Measurements from ENCODE around the gene GFRA1. TPM values are rescaled to one million over a fixed set of nuclear protein-coding genes. Genes with fewer than 3 reads are reported as not detected.

GFRA1 gene
- total and polyA plus RNA-seq, 2 experiments from 2014 or later: 0.48 to 2.9 TPM

GRCh38 chr10:116262678-116263077, 10.3 kb downstream of the GFRA1 start:
- WGBS (ENCODE audit: low lambda C conversion rate, missing lambda C conversion rate): 82% methylated on average over 3 of the region's 3 CpGs
- no peaks in the 10 kb centered on the region for H3K36me3 ChIP-seq (replicated peaks; ENCODE audit: insufficient read depth, low read depth)
- no peak overlapping the region for H3K4me3 ChIP-seq
- H4K20me1 ChIP-seq (ENCODE audit: insufficient read depth, poor library complexity, severe bottlenecking): no peaks in the 10 kb centered on the region
- H3K27me3 ChIP-seq: peaks cover 44% of the 10 kb centered on the region
- H3K4me1 ChIP-seq (ENCODE audit: insufficient read depth): no peaks in the 10 kb centered on the region
- H3K27ac ChIP-seq: no peak overlapping the region
- no peaks in the 10 kb centered on the region for H3K79me2 ChIP-seq
- H3K9me3 ChIP-seq (ENCODE audit: low read depth): no peaks in the 10 kb centered on the region
- H2AFZ ChIP-seq: no peak overlapping the region
- no peak for TF ChIP-seq CTCF (IDR thresholded peaks at IDR 0.05; ENCODE audit: poor library complexity)
- DNase-seq (ENCODE audit: low spot score): no peak
- H3K4me2 ChIP-seq: no peak overlapping the region
- H3K9me2 ChIP-seq (replicated peaks; ENCODE audit: insufficient read depth): no peaks in the 10 kb centered on the region

GRCh38 chr10:116260599-116260998, 12.4 kb downstream of the GFRA1 start:
- Histone ChIP-seq H3K4me2 (no peak overlapping the region), H3K27ac (no peak overlapping the region), H2AFZ (no peak overlapping the region), H4K20me1 (ENCODE audit: insufficient read depth, poor library complexity, severe bottlenecking) (no peaks in the 10 kb centered on the region), H3K4me3 (no peak overlapping the region), H3K36me3 (replicated peaks; ENCODE audit: insufficient read depth, low read depth) (no peaks in the 10 kb centered on the region), H3K9me3 (ENCODE audit: low read depth) (no peaks in the 10 kb centered on the region), H3K9me2 (replicated peaks; ENCODE audit: insufficient read depth) (no peaks in the 10 kb centered on the region), H3K79me2 (no peaks in the 10 kb centered on the region), H3K4me1 (ENCODE audit: insufficient read depth) (no peaks in the 10 kb centered on the region), H3K27me3 (peaks cover 37% of the 10 kb centered on the region)
- TF ChIP-seq CTCF (IDR thresholded peaks at IDR 0.05; ENCODE audit: poor library complexity) (no peak), EZH2phosphoT487 (IDR thresholded peaks at IDR 0.05; ENCODE audit: low read depth, severe bottlenecking, unreplicated experiment) (no peak), EZH2 (IDR thresholded peaks at IDR 0.05; ENCODE audit: borderline replicate concordance) (no peak)
- 68% methylated on average over 2 of the region's 2 CpGs for WGBS (ENCODE audit: low lambda C conversion rate, missing lambda C conversion rate)
- DNase-seq (ENCODE audit: low spot score): no peak

GRCh38 chr10:116259638-116260037, 13.4 kb downstream of the GFRA1 start:
- H3K9me2 ChIP-seq (replicated peaks; ENCODE audit: insufficient read depth): no peaks in the 10 kb centered on the region
- H3K4me3 ChIP-seq: no peak overlapping the region
- no peaks in the 10 kb centered on the region for H3K9me3 ChIP-seq (ENCODE audit: low read depth)
- DNase-seq (ENCODE audit: low spot score): no peak
- H3K4me2 ChIP-seq: no peak overlapping the region
- no peak overlapping the region for H3K27ac ChIP-seq
- TF ChIP-seq EZH2 (IDR thresholded peaks at IDR 0.05; ENCODE audit: borderline replicate concordance): no peak
- no peaks in the 10 kb centered on the region for H3K36me3 ChIP-seq (replicated peaks; ENCODE audit: insufficient read depth, low read depth)
- no peaks in the 10 kb centered on the region for H3K4me1 ChIP-seq (ENCODE audit: insufficient read depth)
- WGBS (ENCODE audit: low lambda C conversion rate, missing lambda C conversion rate): 90% methylated on average over 3 of the region's 3 CpGs
- H2AFZ ChIP-seq: no peak overlapping the region
- no peaks in the 10 kb centered on the region for H3K79me2 ChIP-seq
- H3K27me3 ChIP-seq: peaks cover 36% of the 10 kb centered on the region
- H4K20me1 ChIP-seq (ENCODE audit: insufficient read depth, poor library complexity, severe bottlenecking): no peaks in the 10 kb centered on the region

- TF ChIP-seq CTCF (IDR thresholded peaks at IDR 0.05; ENCODE audit: poor library complexity) (no peak), EZH2phosphoT487 (IDR thresholded peaks at IDR 0.05; ENCODE audit: low read depth, severe bottlenecking, unreplicated experiment) (no peak), EZH2 (IDR thresholded peaks at IDR 0.05; ENCODE audit: borderline replicate concordance) (no peak)
- Histone ChIP-seq H3K27ac (no peak overlapping the region), H2AFZ (no peak overlapping the region), H3K9me2 (replicated peaks; ENCODE audit: insufficient read depth) (no peaks in the 10 kb centered on the region), H3K9me3 (ENCODE audit: low read depth) (no peaks in the 10 kb centered on the region), H4K20me1 (ENCODE audit: insufficient read depth, poor library complexity, severe bottlenecking) (no peaks in the 10 kb centered on the region), H3K79me2 (no peaks in the 10 kb centered on the region), H3K27me3 (peaks cover 23% of the 10 kb centered on the region), H3K36me3 (replicated peaks; ENCODE audit: insufficient read depth, low read depth) (no peaks in the 10 kb centered on the region), H3K4me2 (no peak overlapping the region), H3K4me1 (ENCODE audit: insufficient read depth) (no peaks in the 10 kb centered on the region), H3K4me3 (no peak overlapping the region)
- DNase-seq (ENCODE audit: low spot score): no peak
- 97% methylated on average over 5 of the region's 5 CpGs for WGBS (ENCODE audit: low lambda C conversion rate, missing lambda C conversion rate)
These were observed 15.2 kb downstream of the GFRA1 start for GRCh38 chr10:116257785-116258184.

Data from hepatocyte (in vitro differentiated cells).